CD4-positive, alpha-beta T cell treated with Interleukin-6 for 4 hours (primary cell): ENCODE results near the gene DAPL1.

Source experiments
- DNase-seq: peaks from one replicate; pipeline ENCODE4 v3.0.0-alpha.2; 2020; ENCODE audit warnings: mixed read lengths

The DAPL1 gene

GRCh38 chr2:158795195-158795924 is at the start of gene DAPL1:
TSS of gene DAPL1 (plus strand) at chr2:158795317. CDS start at chr2:158795373, 56 bp downstream.
- DNase-seq: no peak

DNA sequence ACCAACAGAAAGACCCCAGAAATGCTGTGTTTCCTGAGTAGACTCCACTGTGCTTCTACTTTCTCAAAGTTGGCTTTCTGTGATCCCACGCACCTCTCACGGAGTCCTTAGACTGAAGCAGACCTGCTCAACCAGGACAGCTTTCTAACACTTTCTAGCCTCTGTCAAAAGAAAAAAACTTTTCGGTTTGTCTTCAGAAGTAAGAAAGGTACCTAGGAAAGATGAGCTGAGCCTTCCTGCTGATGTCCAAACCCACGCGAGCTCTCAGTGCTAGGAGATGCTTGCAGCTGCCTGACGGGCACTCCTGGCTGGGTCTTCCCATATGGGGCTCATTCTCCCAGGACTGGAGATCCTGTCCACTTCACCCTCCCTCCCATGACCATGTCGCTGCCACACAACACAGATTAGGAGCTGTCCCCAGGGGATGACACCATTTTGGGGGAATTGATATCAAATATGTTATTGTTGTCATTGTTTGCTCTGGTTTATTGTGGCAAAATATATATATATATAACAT is 49.2 kb upstream of the DAPL1 start:
- no peak for DNase-seq

DNA sequence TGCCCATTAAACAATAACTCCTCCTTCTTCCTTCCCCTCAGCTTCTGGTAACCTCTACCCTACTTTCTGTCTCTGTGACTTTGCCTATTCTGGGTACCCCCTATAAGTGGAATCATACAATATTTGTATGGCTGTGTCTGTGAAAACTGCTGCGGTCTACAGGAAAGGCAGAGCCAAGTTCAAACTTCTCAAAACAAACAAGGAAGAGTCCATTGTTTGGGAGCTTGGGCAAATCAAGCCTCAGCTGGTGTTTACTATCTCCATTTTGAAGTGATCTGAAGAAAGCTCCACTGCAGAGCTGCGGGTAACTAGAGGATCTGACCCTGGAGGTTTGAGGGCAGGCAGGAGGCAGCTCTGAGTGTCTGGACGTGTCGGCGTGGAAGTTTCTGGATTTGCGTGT is 48.6 kb upstream of the DAPL1 start:
- DNase-seq: no peak

GRCh38 chr2:158747281-158747680 is 47.8 kb upstream of the DAPL1 start:
- DNase-seq: no peak

DNA sequence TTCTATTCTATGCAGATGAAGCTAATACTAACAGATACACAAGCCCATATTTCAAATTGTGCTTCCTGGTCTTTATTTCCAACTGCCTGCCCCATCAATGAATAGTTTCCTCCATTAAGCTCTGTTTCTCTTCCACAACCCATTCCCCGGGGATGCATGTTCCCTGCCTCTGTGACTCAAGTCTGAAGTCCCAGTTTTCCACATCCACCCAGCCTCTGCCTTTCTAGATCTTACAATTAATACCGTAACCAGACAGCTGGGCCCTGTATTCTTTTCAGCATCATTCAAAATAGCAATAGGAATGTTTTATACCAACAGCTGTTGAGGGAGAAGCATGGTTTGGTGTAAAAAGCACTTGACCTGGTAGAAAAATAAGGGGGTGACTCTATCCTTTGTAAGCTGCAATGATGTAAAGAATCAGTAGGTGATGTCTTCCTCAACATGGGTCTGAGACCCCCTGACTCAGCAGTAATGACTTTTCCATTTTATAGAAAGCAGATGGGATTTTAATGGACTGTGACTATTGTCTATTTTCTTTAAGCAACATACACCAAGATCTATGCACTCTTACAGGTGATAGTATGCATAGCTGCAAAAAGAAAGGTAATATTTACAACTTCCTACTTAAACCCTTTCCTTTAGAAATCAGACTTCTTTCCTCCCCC is 46.1 kb upstream of the DAPL1 start:
- no peak for DNase-seq

- no peak for DNase-seq
Observed at GRCh38 chr2:158750458-158751125, 44.5 kb upstream of the DAPL1 start.

DNA sequence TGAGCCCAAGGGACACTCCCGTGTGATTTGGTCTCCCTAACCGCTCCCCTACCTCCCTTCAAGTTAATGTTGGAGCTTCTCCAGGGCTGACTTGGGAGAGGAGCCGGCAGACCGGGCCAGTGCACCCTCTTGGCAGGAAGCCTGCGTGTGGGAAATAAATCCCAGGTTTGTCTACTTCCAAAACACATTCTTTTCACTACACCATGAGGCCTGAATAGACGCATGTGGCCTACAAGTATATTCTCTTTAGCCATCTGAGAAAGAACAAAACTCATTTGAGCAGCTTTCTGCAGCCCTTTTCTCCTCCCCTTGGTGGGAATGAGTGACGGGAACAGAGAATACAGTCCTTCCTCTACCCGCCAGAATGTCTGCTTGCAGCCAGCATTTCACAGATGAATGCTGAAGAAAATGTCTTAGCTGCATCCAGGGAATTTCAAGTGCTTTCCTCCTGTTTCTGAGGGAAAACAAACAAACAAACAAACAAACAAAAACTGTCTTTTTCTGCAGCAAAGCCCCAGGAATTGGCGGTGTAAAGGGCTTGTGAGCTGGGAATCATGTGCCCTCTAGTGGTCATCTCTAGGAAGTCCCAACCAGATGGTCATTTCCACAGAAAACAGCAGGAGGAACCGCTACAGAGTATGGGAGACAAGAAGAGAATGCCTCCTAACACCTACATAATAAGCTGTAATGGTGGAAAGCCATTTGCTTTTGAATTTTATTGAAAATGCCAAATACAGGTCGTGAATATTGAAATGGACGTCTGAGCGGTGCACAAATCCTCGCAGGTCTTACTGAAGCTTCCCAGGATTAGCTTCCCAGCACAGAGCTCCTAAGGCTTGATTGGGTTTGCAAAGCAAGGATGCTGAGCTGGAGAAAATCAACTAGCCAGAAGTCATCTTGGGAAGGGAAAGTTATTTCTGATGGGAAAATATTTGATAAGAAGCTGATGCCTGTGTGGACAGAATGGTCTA is 41.2 kb upstream of the DAPL1 start:
- DNase-seq: peak; percentile 26

DNA sequence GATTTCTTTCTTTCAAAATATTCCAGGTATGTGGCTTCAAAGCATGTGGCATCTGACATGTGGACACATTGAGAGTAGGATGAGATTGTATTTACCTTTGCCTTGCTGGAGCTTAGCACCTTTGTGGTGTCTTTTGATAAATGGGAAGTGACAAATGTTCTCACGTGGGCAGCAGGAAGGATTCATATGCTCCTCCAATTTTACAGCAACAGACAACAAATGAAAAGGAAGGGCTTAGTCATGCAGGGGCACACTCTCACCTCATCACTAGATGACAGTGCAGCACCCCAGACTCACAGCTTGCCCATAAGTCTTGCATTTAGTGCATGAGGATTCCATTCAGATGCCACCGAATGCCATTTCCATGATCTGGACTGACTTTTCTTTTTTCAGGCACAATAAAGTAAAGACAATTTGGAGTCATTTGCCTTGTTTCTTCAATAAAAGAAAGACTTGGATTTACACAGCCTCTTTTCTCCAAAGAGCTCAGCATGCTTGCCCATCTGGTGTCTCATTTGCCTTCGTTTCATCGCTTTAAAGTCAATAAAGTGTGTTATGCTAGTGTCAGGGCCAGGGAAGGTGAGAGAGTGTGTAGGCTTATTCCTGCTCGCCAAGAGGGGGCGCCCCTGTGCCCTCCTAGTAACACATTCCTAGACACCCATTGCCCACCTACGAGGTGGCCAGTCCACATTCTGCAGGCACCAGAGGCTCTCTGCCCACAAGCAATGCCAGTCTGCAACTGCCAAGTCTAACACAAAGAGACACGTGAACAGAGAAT is 39.6 kb upstream of the DAPL1 start:
- DNase-seq: no peak

DNA sequence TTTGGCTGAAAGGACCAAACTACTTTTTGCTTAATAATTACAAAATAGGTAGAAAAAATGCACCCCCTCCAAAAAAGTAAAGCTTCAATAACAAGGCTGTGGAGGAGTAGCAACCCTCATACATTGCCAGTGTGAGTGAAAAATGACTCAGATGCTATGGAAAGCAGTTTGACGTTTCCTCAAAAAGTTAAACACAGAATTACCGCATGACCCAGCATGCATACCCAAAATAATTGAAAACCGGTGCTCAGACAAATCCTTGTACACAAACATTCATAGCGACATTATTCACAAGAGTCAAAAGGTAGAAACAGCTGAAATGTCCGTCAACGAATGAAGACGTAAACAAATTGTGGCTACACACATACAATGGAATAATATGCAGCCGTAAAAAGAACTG is 38.8 kb upstream of the DAPL1 start:
- no peak for DNase-seq

DNA sequence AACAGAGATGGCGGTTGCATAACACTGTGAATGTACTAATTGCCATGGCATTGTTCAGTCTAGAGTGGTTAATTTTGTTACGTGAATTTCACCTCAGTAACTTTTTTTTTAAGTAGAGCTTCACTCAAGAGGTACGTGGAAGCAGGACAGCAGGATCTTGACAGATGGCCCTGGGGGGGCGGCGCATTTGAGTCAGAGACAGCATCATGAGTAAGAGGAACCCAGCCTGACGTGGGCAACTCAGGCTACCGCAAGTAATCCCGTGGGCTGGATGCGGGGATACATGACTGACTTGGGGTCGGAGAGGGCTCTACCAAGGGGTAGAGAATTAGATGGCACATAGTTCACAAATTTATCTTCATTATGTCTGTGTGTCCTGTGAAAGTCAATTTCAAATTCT is 38.1 kb upstream of the DAPL1 start:
- DNase-seq: no peak

DNA sequence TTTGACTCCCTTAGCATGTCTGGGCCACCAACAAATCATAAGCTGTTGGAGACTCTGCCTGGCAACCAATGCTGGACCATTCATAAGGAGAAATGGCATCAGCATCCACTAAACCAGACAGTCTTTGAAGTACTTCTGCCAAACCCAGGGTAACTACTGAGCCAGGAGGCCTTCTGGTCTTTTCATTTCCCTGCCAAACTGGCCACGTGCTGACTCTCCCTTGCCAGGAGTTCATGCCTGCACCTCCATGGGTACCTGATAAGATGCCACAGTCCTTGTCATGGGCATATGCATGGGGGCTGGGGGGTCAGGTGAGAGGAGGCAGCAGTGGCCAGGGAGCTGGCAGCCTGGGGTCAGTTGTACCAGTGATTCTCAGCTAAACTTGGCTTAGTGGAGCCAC is 34.2 kb upstream of the DAPL1 start:
- no peak for DNase-seq

DNA sequence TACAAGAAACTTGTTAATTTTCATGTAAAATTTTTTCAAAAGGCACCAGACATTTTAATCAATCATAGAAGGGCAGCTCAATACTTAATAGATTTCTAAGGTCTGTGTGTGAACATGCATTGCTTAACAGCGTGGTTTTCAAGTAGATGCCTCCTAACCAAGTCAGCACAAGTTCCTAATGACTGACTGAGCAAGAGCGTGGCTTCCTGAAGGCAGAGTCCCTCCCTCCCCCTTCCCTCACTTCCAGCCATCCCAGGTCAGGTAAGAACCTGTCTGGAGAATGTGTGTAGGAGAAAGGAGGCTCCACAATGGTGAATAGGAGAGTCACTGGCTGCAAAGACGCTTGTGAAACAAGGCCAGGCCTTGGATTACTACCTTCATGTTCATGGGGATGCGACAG is 33.5 kb upstream of the DAPL1 start:
- DNase-seq: no peak

GRCh38 chr2:158762336-158762735 is 32.8 kb upstream of the DAPL1 start:
- DNase-seq: no peak

- no peak for DNase-seq
Observed at GRCh38 chr2:158766524-158766923, 28.6 kb upstream of the DAPL1 start.

DNA sequence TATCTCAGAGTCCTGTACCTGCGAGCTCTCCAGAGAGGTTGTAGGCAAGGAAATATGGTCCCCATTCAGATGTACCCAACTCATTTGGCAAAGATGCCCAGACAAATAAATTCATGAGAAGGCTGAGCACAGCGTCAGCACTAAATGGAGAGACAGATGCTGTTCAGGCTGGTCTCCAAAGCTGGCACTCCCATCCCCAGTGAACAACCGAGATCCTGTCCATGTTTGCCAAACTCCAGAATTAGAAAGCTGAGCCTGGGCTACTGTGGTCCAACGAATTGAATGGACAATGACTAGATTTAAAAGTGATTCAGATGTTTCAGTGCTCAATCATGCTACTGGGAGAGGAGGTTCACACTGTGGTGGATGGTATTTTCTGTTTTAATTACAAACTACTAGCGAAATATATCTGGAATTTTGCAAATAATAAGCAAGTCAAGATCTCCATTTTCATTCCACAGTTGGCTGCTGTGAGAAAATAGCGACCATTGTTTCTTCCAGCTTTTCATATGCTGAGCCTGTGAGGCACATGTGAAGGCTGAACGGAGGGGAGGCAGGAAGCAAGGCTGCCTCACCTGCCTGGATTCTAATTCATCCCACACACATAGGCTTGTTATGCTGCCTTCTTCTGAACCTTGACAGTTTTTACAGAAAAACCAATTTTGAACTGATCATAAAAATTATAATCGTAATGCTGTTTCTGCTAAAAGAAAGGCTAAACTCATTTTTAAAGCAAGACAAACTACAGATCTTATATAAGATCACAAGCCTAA is 22.6 kb upstream of the DAPL1 start:
- DNase-seq: no peak

DNA sequence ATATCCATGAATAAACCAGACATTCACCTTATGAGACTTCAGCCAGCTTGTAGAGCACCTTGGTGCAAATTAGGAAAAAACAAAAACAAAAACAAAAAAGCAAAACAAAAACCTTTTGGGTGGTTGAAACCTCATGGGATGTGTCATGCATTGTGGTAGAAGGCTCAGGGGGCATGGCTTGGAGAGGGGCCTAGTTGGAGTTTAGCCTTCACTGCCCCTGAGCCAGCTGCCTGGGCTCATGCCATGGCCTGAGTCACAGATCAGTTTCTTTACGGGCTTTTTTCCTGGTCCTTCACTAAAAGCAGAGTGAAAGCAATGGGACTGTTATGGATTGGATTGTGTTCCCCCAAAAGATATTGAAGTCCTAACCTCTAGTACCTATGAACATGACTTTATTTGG is 22.0 kb upstream of the DAPL1 start:
- DNase-seq: no peak

DNA sequence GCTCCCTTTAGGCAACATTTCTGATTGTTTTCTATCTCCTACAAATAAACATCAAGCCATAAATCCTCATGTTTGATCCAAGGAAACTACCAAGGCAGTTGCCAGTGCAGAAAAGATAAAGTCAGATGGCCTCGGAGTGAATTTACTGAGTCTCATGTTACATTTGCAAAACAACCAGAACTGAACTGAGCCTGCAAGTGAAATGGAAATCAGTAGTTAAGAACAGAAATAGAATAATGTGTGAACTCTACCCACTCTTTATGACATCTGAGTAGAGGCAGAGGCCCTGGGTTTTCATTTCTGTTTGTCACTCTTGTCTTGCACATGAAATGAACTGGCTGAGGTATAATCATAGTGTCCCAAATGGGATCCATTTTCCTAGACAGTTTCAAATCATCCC is 20.4 kb upstream of the DAPL1 start:
- DNase-seq: no peak

DNA sequence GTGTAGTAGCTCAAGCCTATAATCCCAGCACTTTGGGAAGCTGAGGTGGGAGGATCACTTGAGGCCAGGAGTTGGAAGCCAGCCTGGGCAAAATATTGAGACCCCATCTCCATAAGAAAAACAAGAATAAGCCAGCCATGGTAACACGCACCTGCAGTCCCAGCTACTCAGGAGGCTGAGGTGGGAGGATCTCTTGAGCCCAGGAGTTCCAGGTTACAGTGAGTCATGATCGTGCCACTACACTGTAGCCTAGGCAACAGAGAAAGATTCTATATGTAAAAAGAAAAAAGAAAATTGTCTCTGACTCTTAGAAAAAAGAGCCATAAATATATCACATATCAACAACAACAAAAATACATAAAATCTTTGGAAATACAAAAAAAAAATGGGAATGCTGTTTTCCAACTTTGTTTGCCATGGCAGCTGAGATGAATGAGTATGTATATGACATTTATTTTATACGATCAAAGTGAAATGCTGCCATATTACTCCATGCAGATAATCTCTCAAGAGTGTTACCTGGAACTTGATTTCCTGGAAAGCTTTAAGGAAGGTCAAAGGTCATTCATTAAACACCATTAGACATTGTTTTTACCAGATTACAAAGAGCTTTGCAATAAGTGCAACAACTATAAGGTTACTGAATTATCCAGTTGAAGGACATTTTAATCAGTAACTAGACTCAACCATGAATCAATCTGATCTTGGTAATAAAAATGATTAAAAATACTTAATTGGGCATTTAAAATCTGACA is 19.7 kb upstream of the DAPL1 start:
- DNase-seq: no peak

DNA sequence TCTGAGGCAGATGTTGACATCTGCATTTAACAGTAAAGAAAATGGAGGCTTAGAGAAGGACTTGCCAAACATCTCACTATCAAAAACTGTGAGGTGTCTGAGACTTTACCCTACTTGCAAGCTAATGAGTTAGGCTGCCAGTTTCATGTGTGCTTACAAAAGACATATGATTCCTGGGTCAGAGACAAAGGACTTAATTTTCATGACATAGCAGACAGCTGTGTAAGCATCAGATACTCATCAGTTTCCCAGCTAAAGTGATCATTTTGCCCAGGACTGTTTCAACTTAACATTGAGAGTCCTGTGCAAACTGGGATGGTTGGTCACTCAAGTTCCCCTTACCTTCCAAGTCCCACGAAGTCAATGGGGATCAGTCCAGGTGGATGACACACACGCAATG is 18.9 kb upstream of the DAPL1 start:
- no peak for DNase-seq

DNA sequence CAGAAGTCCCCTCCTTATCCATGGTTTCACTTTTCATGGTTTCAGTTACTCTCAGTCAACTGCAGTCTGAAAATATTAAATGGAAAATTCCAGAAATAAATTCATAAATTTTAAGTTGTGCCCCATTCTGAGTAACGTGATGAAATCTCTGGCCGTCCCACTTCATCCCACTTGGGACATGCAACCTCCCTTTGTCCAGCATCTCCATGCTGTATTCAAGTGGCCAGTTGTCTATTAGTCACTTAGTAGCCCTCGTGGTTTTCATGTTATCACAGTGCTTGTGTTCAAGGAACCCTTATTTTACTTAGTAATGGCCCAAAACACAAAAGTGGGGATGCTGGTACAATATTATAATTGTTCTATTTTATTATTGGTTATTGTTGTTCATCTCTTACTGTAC is 18.0 kb upstream of the DAPL1 start:
- DNase-seq: no peak
